OCI-LY1 (cell line): ENCODE measurements around the gene GRIN2A.

Experiments
- EZH2 ChIP-seq: fragments of 200-600 bp; sonication (generic), shearing (Covaris generic); IDR thresholded peaks from 2 replicates; pipeline ENCODE4 v1.8.0; 2017; ENCODE audit warnings: borderline replicate concordance, mixed run types, mild to moderate bottlenecking, antibody characterized with exemption, low read length, moderate library complexity, mixed read lengths
- TF ChIP-seq, protein P1 (sequence below): fragments of 200-600 bp; sonication (generic), shearing (Covaris generic); IDR thresholded peaks from 2 replicates; pipeline ENCODE4 v1.5.1; 2017; ENCODE audit warnings: mild to moderate bottlenecking, antibody characterized with exemption, low read length, moderate library complexity, mixed read lengths

- TF ChIP-seq, protein P1, sequence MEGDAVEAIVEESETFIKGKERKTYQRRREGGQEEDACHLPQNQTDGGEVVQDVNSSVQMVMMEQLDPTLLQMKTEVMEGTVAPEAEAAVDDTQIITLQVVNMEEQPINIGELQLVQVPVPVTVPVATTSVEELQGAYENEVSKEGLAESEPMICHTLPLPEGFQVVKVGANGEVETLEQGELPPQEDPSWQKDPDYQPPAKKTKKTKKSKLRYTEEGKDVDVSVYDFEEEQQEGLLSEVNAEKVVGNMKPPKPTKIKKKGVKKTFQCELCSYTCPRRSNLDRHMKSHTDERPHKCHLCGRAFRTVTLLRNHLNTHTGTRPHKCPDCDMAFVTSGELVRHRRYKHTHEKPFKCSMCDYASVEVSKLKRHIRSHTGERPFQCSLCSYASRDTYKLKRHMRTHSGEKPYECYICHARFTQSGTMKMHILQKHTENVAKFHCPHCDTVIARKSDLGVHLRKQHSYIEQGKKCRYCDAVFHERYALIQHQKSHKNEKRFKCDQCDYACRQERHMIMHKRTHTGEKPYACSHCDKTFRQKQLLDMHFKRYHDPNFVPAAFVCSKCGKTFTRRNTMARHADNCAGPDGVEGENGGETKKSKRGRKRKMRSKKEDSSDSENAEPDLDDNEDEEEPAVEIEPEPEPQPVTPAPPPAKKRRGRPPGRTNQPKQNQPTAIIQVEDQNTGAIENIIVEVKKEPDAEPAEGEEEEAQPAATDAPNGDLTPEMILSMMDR: no peak
- no peak for TF ChIP-seq EZH2
Observed at GRCh38 chr16:10070591-10070990, 111.6 kb downstream of the GRIN2A start.
